GM12865 (cell line): ENCODE measurements around the gene MCUB.
"Not testable (repeated sequence)": the region's sequence is repeated elsewhere in the genome, so short reads cannot be mapped to it uniquely, and the experiment has no call there.

Experiments used
- DNase-seq: peaks from one replicate; pipeline ENCODE4 v3.0.0; 2010; ENCODE audit warnings: low read depth
- H3K4me3 ChIP-seq: 2 replicates; pipeline ENCODE4 v1.5.1; 2011; ENCODE audit warnings: mild to moderate bottlenecking, low read depth, low read length, control low read depth
- TF ChIP-seq, protein P1 (sequence below): IDR thresholded peaks from 2 replicates; pipeline ENCODE4 v1.5.1; 2011; ENCODE audit warnings: low read length, control low read depth, low read depth, inconsistent platforms; ENCODE audit not compliant: insufficient read depth; ENCODE audit errors: missing control alignments

MCUB gene

DNA sequence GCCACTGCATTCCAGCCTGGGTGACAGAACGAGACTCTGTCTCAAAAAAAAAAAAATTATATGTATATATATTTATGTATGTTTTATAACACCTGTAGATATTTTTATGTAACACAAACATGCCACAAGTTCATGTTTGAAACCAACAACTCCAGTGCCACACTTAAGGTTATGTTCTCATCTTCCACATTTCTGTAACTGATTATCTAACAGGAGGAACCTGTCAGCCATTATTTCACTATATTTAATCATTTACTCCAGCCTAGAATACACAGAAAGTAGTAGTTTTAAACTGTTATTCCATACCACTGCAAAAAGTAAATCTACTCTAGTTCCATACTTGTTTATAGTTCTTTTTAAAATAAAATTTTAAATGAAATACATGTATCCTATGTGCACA is 32.3 kb downstream of the MCUB start:
- no peak for DNase-seq
- TF ChIP-seq, protein P1, sequence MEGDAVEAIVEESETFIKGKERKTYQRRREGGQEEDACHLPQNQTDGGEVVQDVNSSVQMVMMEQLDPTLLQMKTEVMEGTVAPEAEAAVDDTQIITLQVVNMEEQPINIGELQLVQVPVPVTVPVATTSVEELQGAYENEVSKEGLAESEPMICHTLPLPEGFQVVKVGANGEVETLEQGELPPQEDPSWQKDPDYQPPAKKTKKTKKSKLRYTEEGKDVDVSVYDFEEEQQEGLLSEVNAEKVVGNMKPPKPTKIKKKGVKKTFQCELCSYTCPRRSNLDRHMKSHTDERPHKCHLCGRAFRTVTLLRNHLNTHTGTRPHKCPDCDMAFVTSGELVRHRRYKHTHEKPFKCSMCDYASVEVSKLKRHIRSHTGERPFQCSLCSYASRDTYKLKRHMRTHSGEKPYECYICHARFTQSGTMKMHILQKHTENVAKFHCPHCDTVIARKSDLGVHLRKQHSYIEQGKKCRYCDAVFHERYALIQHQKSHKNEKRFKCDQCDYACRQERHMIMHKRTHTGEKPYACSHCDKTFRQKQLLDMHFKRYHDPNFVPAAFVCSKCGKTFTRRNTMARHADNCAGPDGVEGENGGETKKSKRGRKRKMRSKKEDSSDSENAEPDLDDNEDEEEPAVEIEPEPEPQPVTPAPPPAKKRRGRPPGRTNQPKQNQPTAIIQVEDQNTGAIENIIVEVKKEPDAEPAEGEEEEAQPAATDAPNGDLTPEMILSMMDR: no peak
- no peak overlapping the region for H3K4me3 ChIP-seq

DNA sequence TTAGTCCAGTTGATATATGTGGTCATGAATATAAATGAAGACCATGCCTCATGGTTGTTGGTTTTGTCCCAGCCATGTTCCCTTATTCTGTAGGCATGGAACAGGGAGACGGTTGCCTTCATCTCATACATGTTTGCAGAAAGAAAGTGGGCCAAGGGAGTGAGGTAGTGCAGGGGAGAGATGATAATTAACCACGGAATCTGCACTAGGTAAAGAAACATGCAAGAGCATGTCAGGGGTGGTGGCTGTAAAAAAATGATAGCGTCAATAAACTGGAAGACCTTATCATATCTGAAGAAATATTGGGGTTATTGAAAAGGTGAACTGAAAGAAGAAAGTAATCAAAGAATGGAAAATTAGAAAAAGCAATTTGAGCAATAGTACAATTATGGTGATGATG is 35.1 kb downstream of the MCUB start:
- not testable (repeated sequence) for DNase-seq, H3K4me3 ChIP-seq

DNA sequence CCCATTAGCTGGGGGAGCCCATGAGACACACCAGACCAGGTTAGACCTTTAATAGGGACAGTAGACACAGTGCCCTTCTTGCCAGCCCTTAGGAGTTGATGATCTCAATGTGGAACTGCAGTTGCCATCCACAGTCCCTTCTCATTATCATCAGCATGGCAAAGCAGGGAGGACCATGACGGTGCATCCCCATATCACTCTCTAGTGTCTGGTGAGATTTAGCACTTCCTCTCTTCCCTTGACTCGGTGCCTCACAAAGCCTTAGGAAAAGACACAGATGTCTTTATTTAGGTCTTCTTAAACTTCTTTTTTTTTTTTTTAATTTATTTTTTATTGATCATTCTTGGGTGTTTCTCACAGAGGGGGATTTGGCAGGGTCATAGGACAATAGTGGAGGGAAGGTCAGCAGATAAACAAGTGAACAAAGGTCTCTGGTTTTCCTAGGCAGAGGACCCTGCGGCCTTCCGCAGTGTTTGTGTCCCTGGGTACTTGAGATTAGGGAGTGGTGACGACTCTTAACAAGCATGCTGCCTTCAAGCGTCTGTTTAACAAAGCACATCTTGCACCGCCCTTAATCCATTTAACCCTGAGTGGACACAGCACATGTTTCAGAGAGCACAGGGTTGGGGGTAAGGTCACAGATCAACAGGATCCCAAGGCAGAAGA is 36.5 kb downstream of the MCUB start:
- H3K4me3 ChIP-seq, DNase-seq: not testable (repeated sequence)

DNA sequence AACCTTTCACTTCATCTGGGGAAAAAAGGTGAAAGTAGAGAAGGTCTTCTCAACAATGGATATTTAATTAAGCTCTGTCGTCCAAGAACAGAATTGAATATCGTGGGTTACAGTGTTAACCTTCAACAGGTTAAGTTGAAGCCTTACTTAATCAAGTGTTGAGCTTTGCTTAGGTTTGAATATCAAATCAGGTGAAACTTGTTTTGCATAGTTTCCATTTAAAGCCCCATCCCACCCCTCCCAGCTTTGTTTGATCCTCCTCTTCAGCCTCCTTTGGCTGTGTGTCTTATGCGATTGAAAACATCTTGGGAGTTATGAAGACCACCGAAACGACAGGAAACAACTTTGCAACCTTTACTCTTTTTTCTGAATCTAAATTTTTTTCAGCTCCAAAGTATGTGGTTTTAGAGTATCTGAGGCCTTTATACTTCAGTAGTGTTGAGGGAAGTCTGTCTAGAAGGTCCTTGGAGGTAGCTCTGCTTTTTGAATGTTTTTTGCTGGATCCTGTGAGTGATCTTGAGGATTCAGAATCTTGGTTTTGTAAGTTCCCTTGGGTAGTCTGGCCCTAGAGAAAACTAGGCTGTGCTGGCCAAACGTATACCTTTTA is 39.1 kb downstream of the MCUB start:
- DNase-seq: no peak
- no peak overlapping the region for H3K4me3 ChIP-seq
- TF ChIP-seq, protein P1: no peak

DNA sequence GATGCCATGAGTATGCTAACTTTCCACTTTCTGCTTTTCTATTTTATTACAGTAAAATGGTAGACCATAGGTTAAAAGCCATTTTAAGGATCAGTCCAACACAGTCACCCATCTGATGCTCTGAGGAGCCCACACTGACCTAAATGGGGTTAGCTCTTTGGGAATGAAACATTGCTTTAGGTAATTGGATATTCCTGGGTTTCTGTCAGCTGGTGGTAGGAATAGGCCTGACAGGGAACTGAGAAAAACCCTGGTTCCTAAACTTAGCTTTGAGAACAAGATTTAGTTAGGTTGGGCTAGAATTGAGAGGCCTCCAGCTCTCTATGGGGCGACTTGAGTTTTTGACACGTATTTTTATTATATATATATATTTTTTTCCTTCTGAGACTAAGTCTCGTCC is 40.4 kb downstream of the MCUB start:
- no peak overlapping the region for H3K4me3 ChIP-seq
- no peak for DNase-seq
- TF ChIP-seq, protein P1: no peak

DNA sequence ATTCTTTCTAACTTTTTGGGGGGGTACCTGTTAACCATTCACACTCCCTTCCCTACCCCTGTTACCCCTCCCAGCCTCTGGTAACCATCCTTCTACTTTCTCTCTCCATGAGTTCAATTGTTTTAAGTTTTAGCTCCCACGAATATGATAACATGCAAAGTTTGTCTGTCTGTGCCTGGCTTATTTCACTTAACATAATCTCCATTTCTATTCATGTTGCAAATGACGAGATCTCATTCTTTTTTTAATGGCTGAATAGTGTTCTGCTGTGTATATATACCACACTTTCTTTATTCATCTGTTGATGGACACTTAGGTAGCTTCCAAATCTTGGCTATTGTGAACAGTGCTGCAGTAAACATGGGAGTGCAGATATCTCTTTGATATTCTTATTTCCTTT is 41.3 kb downstream of the MCUB start:
- H3K4me3 ChIP-seq: no peak overlapping the region
- TF ChIP-seq, protein P1: no peak

DNA sequence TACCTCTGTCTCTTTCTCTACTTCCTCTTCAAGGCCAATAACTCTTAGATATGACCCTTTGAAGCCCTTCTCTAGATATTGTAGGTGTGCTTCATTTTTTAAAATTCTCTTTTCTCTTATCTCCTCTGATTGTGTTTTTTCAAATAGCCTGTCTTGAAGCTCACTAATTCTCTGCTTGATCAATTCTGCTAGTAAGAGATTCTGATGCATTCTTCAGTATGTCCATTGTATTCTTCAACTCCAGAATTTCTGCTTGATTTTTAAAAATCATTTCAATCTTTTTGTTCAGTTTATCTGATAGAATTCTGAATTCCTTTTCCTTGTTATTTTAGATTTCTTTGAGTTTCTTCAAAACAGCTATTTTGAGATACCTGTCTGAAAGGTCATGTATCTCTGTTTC is 47.9 kb downstream of the MCUB start:
- TF ChIP-seq, protein P1: no peak
- no peak overlapping the region for H3K4me3 ChIP-seq
- DNase-seq: no peak

More for the DNA sequence above, 41.3 kb downstream of the MCUB start:
- DNase-seq: no peak

DNA sequence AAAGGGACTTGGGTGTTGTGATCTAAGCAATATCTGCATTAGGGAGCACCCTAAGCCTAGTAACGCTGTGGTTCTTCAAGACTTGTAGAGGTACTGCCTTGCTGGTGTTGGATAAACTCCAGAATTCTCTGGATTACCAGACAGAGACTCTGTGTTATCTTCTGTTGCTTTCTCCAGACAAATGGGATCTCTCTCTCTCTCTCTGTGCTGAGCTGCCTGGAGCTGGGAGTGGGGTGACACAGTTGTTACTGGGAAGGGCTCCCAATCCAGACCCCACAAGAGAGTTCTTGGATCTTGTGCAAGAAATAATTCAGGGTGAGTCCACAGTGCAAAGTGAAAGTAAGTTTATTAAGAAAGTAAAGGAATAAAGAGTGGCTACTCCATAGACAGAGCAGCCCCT is 48.8 kb downstream of the MCUB start:
- no peak overlapping the region for H3K4me3 ChIP-seq
- DNase-seq: no peak
- TF ChIP-seq, protein P1: no peak
